GM10248 (cell line): Measurements from ENCODE around the gene NPB.

ENCODE experiments used
- CTCF ChIA-PET: fragments of 300-600 bp; sonication (Branson Sonifier 250); formaldehyde crosslinking; extraction: SDS; loops from one replicate; lab custom pipeline; 2021; ENCODE audit warnings: antibody characterized with exemption; lab: Yijun Ruan, JAX
- POLR2A ChIA-PET: fragments of 350-650 bp; sonication (Branson Sonifier 250); formaldehyde crosslinking; extraction: SDS; loops from one replicate; lab custom pipeline; 2020; ENCODE audit warnings: antibody characterized with exemption; lab: Yijun Ruan, JAX
- DNase-seq: peaks from one replicate; pipeline ENCODE4 v3.0.0; 2012; ENCODE audit errors: extremely low spot score
- CTCF ChIP-seq: IDR thresholded peaks from 2 replicates; pipeline ENCODE4 v1.5.1; 2012; ENCODE audit warnings: mild to moderate bottlenecking, low read depth; ENCODE audit errors: extremely low read depth, missing control alignments, control extremely low read depth

NPB gene

GRCh38 chr17:81940538-81941483, 38.8 kb downstream of the NPB start:
- no peak for DNase-seq
- CTCF ChIA-PET: interaction anchor here (0.7 to 2.5 kb wide), 3 partner anchors 13 to 19 kb away, joined by 3 to 15 read pairs (median 3); no protein-coding TSS in a partner anchor
- POLR2A ChIA-PET: interaction anchor here (0.5 to 1.1 kb wide), 3 partner anchors 13 to 58 kb away, joined by 3 to 5 read pairs (median 3); partner anchors contain the start of gene MAFG
- TF ChIP-seq CTCF: no peak

- POLR2A ChIA-PET: interaction anchor here (0.5 kb wide), 1 partner anchor 25 kb away, joined by 3 read pairs; no protein-coding TSS in a partner anchor
- TF ChIP-seq CTCF: no peak
- CTCF ChIA-PET: interaction anchor here (2.5 kb wide), 1 partner anchor 18 kb away, joined by 15 read pairs; no protein-coding TSS in a partner anchor
- no peak for DNase-seq
Observed at GRCh38 chr17:81941484-81942166, 39.6 kb downstream of the NPB start.

- ChIA-PET POLR2A (no interaction called here), CTCF (no interaction called here)
- DNase-seq: no peak
- TF ChIP-seq CTCF: no peak
Observed at GRCh38 chr17:81942167-81942553, 40.1 kb downstream of the NPB start.

GRCh38 chr17:81944858-81945257, 42.8 kb downstream of the NPB start:
- TF ChIP-seq CTCF: no peak
- ChIA-PET POLR2A (interaction anchor here (0.6 to 1.0 kb wide), 2 partner anchors 10 to 402 kb away, joined by 3 read pairs; no protein-coding TSS in a partner anchor), CTCF (interaction anchor here (1.3 to 1.4 kb wide), 3 partner anchors 11 to 18 kb away, joined by 4 to 13 read pairs (median 4); no protein-coding TSS in a partner anchor)
- no peak for DNase-seq

GRCh38 chr17:81947189-81947588, 45.2 kb downstream of the NPB start, which contains the start of gene MYADML2:
MYADML2 (minus strand) TSS chr17:81947233; CDS start chr17:81941741, 5,492 bp downstream.
- DNase-seq: no peak
- CTCF ChIA-PET: interaction anchor here (2.5 kb wide), 1 partner anchor 12 kb away, joined by 11 read pairs; no protein-coding TSS in a partner anchor
- POLR2A ChIA-PET: no interaction called here
- no peak for TF ChIP-seq CTCF

- DNase-seq: no peak
- no peak for TF ChIP-seq CTCF
- CTCF ChIA-PET: interaction anchor here (0.9 to 2.5 kb wide), 3 partner anchors 11 to 82 kb away, joined by 3 to 11 read pairs (median 3); no protein-coding TSS in a partner anchor
- POLR2A ChIA-PET: no interaction called here
Observed at GRCh38 chr17:81948635-81949378, 46.8 kb downstream of the NPB start.
